Peyer's patch (tissue), 4 donors: ENCODE measurements around the gene AUTS2. TPM values are rescaled to one million over a fixed set of nuclear protein-coding genes. Genes with fewer than 3 reads are reported as not detected.
A peak's percentile ranks its signal among the peaks of the same experiment; 100 is the strongest.

ENCODE experiments used
- DNase-seq, 3 donors: peaks; one replicate each; pipeline ENCODE4 v3.0.0-alpha.2; 2017 to 2019
- H3K27ac ChIP-seq, 4 donors: fragments of 200-600 bp; sonication (generic); one replicate each; pipeline ENCODE4 v1.5.1; 2016 to 2019
- H3K27me3 ChIP-seq, 2 donors: fragments of 200-600 bp; sonication (generic); one replicate each; pipeline ENCODE4 v1.5.1; 2019
- H3K36me3 ChIP-seq, 3 donors: fragments of 200-600 bp; sonication (generic); one replicate each; pipeline ENCODE4 v1.5.1; 2016 to 2019
- H3K4me1 ChIP-seq, 4 donors: fragments of 200-600 bp; sonication (generic); one replicate each; pipeline ENCODE4 v1.5.1; 2016 to 2019
- H3K4me3 ChIP-seq, 4 donors: fragments of 200-600 bp; sonication (generic); 1 replicate in 3 of 4; 2 replicates in 1 of 4; pipeline ENCODE4 v1.5.1; 2016 to 2019; ENCODE audit warnings: mild to moderate bottlenecking in 1 of 4
- H3K9me3 ChIP-seq, 4 donors: fragments of 200-600 bp; sonication (generic); one replicate each; pipeline ENCODE4 v1.5.1; 2016 to 2019; ENCODE audit warnings: mild to moderate bottlenecking in 1 of 4
- POLR2A ChIP-seq, 2 donors: fragments of 450-650 bp; IDR thresholded peaks; one replicate each; pipeline ENCODE4 v1.5.1; 2017; ENCODE audit warnings: antibody characterized with exemption in 2 of 2, mild to moderate bottlenecking in 2 of 2, moderate library complexity in 2 of 2
- total RNA-seq, 4 donors: library from RNA; depleted of rRNA; stranded (reverse); fragments of >200 nt; gene quantifications; one replicate each; pipeline ENCODE4 v1.1.0, GENCODE V29; 2016
- TF ChIP-seq, protein P1 (sequence below), 6 experiments: fragments of 450-650 bp in 4 of 6; fragments of 200-600 bp in 2 of 6; sonication (generic) in 1 of 6; IDR thresholded peaks; one replicate each; pipeline ENCODE4 v1.5.1; 2017 to 2019; ENCODE audit warnings: antibody characterized with exemption in 6 of 6, mild to moderate bottlenecking in 3 of 6, moderate library complexity in 1 of 6

The AUTS2 gene
- total RNA-seq: 10 to 100 TPM; 55.9 to 90.0 (median 72.6) TPM

DNA sequence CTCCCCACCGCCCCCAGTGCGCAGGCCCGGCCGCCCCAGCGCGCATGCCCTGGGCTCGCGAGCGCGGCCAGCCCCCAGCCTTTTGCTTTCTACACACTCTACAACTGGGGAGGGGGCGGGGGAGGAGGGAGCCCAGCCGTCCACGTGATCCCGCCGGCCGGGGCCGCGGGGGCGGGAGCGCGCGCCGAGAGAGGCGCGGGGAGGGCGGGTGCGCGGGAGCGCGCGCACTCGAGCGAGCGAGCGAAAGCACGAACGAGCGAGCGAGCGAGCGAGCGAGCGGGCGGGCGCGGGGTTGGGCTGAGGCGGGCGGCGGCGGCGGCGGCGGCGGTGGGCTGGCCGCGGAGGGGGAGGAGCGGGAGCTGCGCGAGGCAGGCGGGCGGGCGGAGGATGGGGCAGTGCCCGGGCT is at the start of gene AUTS2:
Gene AUTS2, plus strand, starts transcription at position 395 of the 406 bp plus-strand sequence. CDS start 1,179 bp downstream, outside the sequence.
- H3K27ac ChIP-seq: peak within 1 kb of the TSS; percentile 50 to 75 (median 70)
- H3K36me3 ChIP-seq: no peaks in the 10 kb centered on the region
- peak within 1 kb of the TSS; percentile 56 to 75 (median 64) for H3K4me3 ChIP-seq
- peak; percentile 68 to 86 (median 71) for DNase-seq
- H3K4me1 ChIP-seq: peaks cover 0 to 28% (median 2%) of the 10 kb centered on the region in 4 donors
- TF ChIP-seq POLR2A (IDR thresholded peaks at IDR 0.05): no peak
- TF ChIP-seq, protein P1, sequence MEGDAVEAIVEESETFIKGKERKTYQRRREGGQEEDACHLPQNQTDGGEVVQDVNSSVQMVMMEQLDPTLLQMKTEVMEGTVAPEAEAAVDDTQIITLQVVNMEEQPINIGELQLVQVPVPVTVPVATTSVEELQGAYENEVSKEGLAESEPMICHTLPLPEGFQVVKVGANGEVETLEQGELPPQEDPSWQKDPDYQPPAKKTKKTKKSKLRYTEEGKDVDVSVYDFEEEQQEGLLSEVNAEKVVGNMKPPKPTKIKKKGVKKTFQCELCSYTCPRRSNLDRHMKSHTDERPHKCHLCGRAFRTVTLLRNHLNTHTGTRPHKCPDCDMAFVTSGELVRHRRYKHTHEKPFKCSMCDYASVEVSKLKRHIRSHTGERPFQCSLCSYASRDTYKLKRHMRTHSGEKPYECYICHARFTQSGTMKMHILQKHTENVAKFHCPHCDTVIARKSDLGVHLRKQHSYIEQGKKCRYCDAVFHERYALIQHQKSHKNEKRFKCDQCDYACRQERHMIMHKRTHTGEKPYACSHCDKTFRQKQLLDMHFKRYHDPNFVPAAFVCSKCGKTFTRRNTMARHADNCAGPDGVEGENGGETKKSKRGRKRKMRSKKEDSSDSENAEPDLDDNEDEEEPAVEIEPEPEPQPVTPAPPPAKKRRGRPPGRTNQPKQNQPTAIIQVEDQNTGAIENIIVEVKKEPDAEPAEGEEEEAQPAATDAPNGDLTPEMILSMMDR (IDR thresholded peaks at IDR 0.05): no peak
- H3K9me3 ChIP-seq: no peaks in the 10 kb centered on the region
- peaks cover 0 to 6% of the 10 kb centered on the region in 2 donors for H3K27me3 ChIP-seq

DNA sequence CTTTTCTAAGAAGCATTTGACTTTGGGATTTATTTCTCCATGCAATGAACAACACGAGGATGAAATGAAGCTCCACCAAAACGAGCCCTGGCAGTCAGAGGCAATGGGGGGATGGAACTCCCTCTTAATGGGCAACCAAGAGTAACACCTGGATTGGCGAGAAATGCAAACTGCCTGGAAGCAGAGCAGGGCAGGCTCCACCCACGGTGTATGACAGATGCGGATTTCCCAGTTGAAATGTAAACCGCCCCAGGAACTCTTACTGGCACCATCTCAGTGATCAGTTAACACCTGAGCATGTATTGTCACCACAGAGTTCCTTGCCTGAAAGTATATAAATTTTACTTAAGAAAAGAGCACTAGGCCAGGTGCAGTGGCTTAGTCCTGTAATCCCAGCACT is 47.3 kb upstream of the AUTS2 start:
- no peak overlapping the region for H3K27ac ChIP-seq
- no peaks in the 10 kb centered on the region for H3K27me3 ChIP-seq
- no peaks in the 10 kb centered on the region for H3K4me1 ChIP-seq
- TF ChIP-seq, protein P1 (IDR thresholded peaks at IDR 0.05): no peak
- TF ChIP-seq POLR2A (IDR thresholded peaks at IDR 0.05): no peak
- DNase-seq: no peak
- no peaks in the 10 kb centered on the region for H3K36me3 ChIP-seq
- no peaks in the 10 kb centered on the region for H3K9me3 ChIP-seq
- H3K4me3 ChIP-seq: no peak overlapping the region

DNA sequence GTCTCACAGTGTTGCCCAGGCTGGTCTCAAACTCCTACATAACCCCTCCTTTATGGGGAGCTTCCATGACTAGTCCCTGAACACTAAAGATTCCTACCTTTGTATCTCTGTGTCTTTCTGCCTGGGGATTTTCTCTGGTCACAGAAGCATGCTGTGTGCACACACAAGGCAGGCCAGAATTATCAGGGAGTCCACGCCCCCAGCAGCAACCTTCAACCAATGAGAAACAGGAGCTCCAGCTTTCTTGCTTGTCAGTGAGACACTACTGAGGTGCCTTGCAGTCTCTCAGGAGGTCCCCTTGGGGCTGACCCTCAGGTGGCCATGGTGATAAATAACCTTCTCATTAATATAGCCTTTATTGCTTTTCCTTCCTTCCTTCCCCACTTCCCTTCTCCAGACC is 45.1 kb upstream of the AUTS2 start:
- Histone ChIP-seq H3K9me3 (no peaks in the 10 kb centered on the region), H3K27me3 (no peaks in the 10 kb centered on the region), H3K4me3 (no peak overlapping the region), H3K4me1 (no peaks in the 10 kb centered on the region), H3K36me3 (no peaks in the 10 kb centered on the region), H3K27ac (no peak overlapping the region)
- no peak for DNase-seq
- TF ChIP-seq, protein P1 (IDR thresholded peaks at IDR 0.05): no peak
- no peak for TF ChIP-seq POLR2A (IDR thresholded peaks at IDR 0.05)

DNA sequence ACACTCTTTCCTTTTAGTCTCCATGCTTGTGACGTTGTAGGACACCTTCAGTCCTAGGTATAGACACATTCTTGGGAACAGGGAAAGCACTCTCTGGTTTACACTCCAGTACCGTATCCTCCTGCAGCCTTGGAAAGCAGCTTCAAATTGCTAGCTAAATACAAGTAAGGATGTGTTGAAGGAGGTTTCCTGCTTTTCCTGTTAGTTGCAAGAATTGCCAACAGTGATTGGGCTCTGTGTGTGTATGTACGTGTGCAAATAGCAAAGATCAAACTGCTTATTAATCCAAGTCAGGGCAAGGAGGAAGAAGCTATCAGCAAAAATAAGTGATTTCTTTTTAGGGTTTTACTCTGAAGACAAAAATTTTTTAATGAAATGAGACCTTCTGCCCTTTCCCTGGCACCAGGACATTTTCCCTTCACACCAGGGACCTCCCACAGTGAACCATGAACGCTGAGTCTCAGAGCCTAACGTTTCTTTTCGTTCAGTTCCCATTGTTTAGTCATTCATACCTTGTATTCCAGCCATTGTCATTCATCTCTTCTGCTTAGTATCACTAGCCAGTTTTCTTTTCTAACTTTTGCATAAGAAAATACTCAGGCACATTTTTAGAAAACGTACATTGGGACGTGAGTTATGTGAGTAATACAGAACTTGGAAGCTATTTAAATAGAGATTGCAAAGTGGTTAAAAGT is 36.9 kb upstream of the AUTS2 start:
- H3K9me3 ChIP-seq: no peaks in the 10 kb centered on the region
- DNase-seq: no peak
- no peak overlapping the region for H3K4me3 ChIP-seq
- H3K27ac ChIP-seq: no peak overlapping the region
- H3K27me3 ChIP-seq: no peaks in the 10 kb centered on the region
- TF ChIP-seq, protein P1 (IDR thresholded peaks at IDR 0.05): no peak
- no peak for TF ChIP-seq POLR2A (IDR thresholded peaks at IDR 0.05)
- no peaks in the 10 kb centered on the region for H3K4me1 ChIP-seq
- no peaks in the 10 kb centered on the region for H3K36me3 ChIP-seq

DNA sequence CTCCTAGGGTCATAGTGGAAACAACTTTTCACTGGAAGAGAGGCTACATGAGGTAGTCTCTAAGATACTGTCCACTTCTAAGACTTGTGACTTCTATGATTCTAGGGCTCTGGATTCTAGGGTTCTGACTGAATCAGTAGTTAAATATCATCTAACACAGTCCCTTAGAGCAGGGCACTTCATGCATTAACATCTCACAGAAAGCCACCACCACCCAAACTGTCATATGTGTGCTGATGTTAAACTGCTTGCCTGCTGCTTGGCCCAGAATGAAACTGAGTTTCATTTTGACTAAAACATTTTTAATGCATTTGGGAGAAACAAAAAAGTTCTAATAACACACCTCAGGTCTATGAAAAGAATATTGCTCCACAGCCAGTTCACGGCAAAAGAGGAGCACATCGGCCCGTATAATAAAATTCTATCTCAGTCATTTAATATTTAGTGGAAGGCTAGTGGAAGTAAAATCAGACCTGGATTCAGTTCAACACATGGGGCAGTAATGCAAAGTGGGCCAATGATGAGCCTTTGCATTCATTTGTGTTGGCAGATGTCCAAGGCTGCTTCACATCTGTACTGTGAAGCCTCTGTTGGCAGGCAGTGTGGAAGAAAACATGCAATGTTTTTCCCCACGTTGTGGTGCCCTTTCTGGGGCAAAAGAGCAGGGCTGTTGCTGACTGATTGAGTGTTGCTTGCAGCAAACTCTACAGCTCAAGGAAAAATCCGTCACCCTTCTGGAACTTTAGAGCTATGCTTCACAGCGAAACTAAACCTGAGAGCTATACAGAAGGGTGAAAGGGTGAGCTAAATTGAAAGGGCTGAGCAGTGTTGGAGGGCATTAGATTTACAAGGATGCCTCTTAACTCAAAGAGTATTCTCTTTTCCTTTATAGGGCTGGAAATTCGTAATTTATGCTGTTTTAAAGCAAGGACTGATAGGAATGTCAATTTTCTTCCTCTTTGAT is 33.5 kb upstream of the AUTS2 start:
- H3K4me3 ChIP-seq: no peak overlapping the region
- no peaks in the 10 kb centered on the region for H3K4me1 ChIP-seq
- no peak overlapping the region for H3K27ac ChIP-seq
- TF ChIP-seq, protein P1 (IDR thresholded peaks at IDR 0.05): no peak
- no peaks in the 10 kb centered on the region for H3K9me3 ChIP-seq
- no peaks in the 10 kb centered on the region for H3K36me3 ChIP-seq
- H3K27me3 ChIP-seq: no peaks in the 10 kb centered on the region
- no peak for DNase-seq
